NOMO-1 treated with DMSO at 0.1 percent for 48 hours (cell line): Measurements from ENCODE around the gene ZNF594.
"Not testable (repeated sequence)": the region's sequence is repeated elsewhere in the genome, so short reads cannot be mapped to it uniquely, and the experiment has no call there.

Source experiments
- DNase-seq: peaks from one replicate; lab custom pipeline; 2025; ENCODE audit not compliant: unreplicated experiment; lab: John Stamatoyannopoulos, UW

ZNF594 gene

DNA sequence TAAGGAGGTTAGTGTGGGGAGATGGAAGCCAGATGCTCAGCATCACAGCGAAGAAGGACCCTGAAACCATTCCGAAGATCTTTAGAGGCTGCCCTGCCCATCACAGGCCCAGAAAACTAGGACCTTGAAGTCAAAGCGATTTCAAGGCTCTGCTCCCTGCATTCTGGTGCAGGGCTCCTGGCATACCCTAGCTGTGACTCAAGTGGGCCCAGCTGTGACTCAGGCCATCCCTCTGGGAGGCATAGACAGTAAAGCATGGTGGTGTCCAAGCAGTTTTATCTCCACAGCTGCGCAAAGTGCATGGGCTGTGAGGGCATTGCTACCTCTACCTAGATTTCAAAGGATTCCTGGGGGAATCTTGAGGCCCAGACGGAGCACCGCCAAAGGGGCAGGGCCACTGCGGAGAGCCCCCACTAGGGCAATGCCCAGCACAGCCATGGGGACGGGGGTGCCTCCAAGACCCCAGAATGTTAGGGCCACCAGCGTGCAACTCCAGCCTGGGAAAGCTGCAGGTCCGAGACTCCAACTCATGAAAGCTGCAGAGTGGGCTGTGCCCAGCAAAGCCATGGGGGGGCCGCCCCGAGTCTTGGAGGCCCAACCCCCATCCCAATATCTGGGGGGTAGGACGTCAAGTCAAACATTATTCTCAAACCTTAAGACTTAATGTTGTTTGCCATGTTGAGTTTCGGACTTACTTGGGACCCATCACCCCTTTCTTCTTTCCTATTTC lies 11.7 kb upstream of the ZNF594 start:
- no peak for DNase-seq

DNA sequence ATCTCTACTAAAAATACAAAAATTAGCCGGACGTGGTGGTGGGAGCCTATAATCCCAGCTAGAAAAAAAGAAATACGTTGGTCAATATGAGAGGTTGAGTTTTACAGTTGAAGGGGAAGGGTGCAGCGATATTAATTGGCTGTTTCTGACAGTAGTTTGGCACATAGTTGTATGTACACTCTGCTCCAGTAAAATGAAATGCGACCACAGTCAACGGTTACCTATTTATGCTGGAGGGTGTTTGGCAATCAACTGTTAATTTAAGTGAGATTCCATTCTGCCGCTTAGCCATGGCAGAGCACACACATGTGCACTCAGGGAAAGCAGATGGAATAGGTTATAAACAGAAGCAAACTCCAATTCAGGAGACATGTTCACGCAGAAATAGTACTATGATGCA lies 9.3 kb upstream of the ZNF594 start:
- no peak for DNase-seq

DNA sequence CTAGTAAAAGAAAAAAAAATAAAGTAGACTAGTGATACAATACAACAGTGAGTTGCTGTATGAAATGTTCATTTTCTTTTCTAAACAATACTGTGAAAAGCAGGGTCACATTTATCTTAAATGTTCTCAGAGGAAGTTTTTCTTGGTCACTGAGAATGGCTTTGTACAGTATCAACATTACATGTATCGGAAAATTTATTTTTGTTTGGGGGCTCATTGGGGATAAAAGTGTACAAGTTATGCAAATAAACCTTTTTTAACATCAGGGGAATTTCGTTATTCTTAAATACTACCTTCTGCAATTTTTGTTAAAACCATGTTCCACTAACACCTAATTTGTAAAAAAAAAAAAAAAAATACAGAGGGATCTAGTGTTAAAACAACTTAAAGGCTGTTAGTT lies 8.7 kb upstream of the ZNF594 start:
- DNase-seq: no peak

DNA sequence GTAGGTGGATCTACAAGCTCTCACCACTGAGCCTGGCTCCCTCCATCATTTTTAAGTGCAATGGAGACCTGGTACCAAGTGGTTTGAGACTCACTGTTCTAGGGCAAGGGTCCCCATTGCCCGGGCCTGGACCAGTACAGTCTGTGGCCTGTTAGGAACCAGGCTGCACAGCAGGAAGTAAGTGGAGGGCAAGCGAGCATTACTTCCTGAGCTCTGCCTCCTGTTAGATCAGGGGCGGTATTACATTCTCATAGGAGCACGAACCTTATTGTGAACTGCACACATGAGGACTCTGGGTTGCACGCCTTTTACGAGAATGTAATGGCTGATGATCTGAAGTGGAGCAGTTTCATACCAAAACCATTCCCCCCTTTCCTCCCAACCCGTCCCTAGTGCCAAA lies 6.8 kb upstream of the ZNF594 start:
- no peak for DNase-seq

- no peak for DNase-seq
Observed at GRCh38 chr17:5194346-5194745, 2.7 kb upstream of the ZNF594 start.

- DNase-seq: no peak
Observed at GRCh38 chr17:5184288-5184687, 7.4 kb downstream of the ZNF594 start.

- no peak for DNase-seq
Observed at GRCh38 chr17:5183410-5183793, 8.3 kb downstream of the ZNF594 start.

- DNase-seq: no peak
Observed at GRCh38 chr17:5182597-5183409, 8.9 kb downstream of the ZNF594 start.

DNA sequence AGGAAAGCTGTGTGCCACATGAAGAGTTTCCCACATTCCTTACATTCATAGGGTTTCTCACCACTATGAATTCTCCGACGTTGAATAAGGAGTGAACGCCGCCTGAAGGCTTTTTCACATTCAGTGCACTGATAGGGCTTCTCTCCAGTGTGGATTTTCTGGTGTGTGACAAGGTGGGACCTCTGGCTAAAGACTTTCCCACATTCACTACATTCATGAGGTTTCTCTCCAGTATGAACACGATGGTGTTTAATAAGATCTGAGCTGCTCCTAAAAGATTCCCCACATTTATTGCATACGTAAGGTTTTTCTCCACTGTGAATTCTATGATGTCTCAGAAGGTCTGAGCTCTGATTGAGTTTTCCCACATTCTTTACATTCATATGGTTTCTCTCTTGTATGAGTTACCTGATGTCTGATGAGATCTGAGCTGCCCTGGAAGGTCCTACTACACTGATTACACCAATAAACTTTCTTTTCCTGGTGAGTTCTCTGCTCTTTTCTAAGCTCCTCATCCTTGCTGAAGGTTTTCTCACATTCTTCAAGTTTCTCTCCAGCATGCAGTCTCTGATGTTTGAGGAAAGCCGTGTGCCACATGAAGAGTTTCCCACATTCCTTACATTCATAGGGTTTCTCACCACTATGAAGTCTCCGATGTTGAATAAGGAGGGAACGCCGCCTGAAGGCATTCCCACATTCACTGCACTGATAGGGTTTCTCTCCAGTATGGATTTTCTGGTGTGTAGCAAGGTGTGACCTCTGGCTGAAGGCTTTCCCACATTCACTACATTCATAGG lies 10.0 kb downstream of the ZNF594 start:
- DNase-seq: no peak

GRCh38 chr17:5179003-5179402 lies 12.7 kb downstream of the ZNF594 start:
- no peak for DNase-seq

DNA sequence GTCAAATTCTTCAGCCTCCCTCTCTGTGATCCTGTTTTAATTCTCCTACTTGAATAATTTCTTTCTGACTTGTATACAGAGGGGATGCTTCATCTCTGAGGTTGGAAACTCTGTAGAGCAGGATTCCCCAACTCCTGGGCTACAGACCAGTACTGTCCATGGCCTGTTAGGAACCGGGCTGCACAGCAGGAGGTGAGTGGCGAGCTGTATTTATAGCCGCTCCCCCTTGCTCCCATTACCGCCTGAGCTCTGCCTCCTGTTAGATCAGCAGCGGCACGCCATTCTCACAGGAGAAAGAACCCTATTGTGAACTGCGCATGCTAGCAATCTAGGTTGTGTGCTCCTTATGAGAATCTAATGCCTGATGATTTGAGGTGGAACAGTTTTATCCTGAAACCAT lies 16.6 kb downstream of the ZNF594 start:
- DNase-seq: not testable (repeated sequence)

DNA sequence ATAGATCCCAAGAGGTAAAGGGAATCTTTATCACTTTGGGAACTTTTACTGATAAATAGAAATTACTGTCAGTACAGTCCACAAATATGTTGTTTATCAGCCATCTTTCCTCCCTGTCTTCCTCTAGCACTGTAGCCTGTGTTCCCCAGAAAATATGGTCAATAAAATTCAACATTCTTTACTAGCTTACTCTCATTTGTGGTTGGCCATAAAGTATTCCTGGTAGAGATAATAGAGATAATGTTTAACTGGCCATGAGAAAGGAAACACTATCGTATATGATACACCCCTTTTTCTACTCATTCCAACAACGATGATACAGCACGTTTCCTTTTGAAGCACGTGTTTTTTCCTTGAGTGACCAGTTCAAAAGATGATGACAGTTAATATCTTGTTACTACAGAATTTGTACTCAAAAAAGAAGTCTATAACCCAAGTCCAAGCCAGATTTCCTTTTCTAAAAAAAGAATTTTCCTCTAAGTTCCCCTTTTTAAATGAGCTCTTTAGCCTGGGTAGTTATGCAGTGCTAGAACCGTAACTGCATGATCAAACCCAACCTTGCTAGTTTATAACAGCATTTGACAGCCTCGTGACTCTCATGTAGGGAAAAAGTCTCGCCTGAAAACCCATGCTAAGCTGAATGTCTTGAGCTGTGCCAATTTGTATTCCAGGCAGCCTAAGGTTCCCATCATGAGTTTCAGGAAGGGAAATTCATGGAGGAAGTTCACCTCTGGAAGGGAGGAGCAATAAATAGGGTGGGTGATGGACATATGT lies 25.7 kb downstream of the ZNF594 start:
- DNase-seq: peak; percentile 41

GRCh38 chr17:5164436-5164835 lies 27.2 kb downstream of the ZNF594 start:
- DNase-seq: peak; percentile 77

DNA sequence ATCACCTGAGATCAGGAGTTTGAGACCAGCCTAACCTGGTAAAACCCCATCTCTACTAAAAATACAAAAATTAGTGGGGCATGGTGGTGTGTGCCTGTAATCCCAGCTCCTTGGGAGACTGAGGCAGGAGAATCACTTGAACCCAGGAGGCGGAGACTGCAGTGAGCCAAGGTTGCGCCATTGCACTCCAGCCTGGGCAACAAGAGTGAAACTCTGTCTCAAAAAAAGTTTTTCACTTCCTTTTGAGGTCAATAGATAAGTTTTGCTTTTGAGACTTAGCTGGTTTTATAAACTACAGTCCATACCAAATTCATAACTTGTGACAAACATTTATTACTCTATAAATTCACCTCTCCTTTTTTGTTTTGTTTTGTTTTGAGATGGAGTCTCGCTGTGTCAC lies 29.9 kb downstream of the ZNF594 start:
- not testable (repeated sequence) for DNase-seq

GRCh38 chr17:5160702-5161101 lies 31.0 kb downstream of the ZNF594 start:
- DNase-seq: not testable (repeated sequence)

GRCh38 chr17:5146122-5146521 lies 45.5 kb downstream of the ZNF594 start:
- not testable (repeated sequence) for DNase-seq

GRCh38 chr17:5142877-5143276 lies 48.8 kb downstream of the ZNF594 start:
- DNase-seq: not testable (repeated sequence)

- no peak for DNase-seq
Observed at GRCh38 chr17:5139458-5139732, 52.3 kb downstream of the ZNF594 start.

DNA sequence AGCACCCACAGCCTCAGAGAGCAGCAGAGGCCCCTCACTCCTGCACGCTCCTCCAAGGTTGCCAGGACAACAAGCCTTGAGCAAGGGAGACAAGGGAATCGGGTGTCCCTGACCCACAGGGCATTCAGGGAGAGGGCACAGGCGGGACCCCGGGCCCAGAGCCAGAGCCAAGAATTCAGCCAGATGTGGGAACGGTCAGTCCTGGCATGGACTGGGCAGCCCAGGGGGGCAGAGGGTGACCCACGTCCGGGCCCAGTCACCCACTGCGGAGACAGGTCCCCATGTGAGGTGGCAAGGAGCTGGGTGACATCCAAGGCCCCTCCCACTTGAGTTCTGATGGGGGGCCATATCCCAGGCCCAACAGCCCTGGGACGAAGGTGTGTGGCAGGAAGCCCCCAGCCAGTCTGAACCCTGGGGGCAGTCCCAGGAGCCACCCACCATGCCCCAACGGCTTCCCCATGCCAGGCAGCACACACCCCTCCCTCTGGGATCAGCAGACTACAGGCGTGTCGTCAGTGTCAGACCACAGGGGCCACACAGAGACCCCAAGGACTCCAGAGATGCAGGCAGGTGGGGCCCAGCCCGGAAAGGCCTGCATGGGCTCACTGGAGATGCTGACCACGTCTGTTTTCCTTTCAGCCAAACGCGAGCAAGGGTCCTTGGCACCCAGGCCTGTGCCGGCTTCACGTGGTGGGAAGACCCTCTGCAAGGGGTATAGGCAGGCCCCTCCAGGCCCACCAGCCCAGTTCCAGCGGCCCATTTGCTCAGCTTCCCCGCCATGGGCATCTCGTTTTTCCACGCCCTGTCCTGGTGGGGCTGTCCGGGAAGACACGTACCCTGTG lies 52.8 kb downstream of the ZNF594 start:
- no peak for DNase-seq

GRCh38 chr17:5138198-5138544 lies 53.5 kb downstream of the ZNF594 start:
- not testable (repeated sequence) for DNase-seq
